GM19467 (cell line): Measurements from ENCODE around the gene INF2.
"Not testable (repeated sequence)": the region's sequence is repeated elsewhere in the genome, so short reads cannot be mapped to it uniquely, and the experiment has no call there.

Source experiments
- ATAC-seq: cut with Tn5 transposase; IDR thresholded peaks from one replicate; pipeline ENCODE4 v1.9.1; 2021; ENCODE audit warnings: mild to moderate bottlenecking, moderate library complexity; ENCODE audit not compliant: unreplicated experiment

The INF2 gene

GRCh38 chr14:104689109-104689880 lies at the start of gene INF2:
Gene INF2 (plus strand): TSS chr14:104689618. CDS start chr14:104701366, 11,748 bp downstream.
- ATAC-seq: no peak

- ATAC-seq: no peak
Observed at GRCh38 chr14:104639885-104640548, 49.4 kb upstream of the INF2 start.

GRCh38 chr14:104640681-104641080 lies 48.7 kb upstream of the INF2 start:
- ATAC-seq: no peak

GRCh38 chr14:104641753-104642539 lies 47.5 kb upstream of the INF2 start:
- no peak for ATAC-seq

- no peak for ATAC-seq
Observed at GRCh38 chr14:104642540-104642868, 46.9 kb upstream of the INF2 start.

- no peak for ATAC-seq
Observed at GRCh38 chr14:104643306-104643705, 46.1 kb upstream of the INF2 start.

- no peak for ATAC-seq
Observed at GRCh38 chr14:104644091-104644635, 45.3 kb upstream of the INF2 start.

- ATAC-seq: no peak
Observed at GRCh38 chr14:104644656-104645378, 44.6 kb upstream of the INF2 start.

- ATAC-seq: no peak
Observed at GRCh38 chr14:104647467-104648043, 41.9 kb upstream of the INF2 start.

GRCh38 chr14:104650057-104650980 lies 39.1 kb upstream of the INF2 start:
- ATAC-seq: no peak

- ATAC-seq: no peak
Observed at GRCh38 chr14:104650981-104651875, 38.2 kb upstream of the INF2 start.

- no peak for ATAC-seq
Observed at GRCh38 chr14:104651876-104652260, 37.5 kb upstream of the INF2 start.

- ATAC-seq: no peak
Observed at GRCh38 chr14:104652386-104652785, 37.0 kb upstream of the INF2 start.

GRCh38 chr14:104653130-104653920 lies 36.1 kb upstream of the INF2 start:
- not testable (repeated sequence) for ATAC-seq

GRCh38 chr14:104654119-104654518 lies 35.3 kb upstream of the INF2 start:
- no peak for ATAC-seq

GRCh38 chr14:104655128-104655848 lies 34.1 kb upstream of the INF2 start:
- no peak for ATAC-seq
